ENCODE data around the gene WDR37. TPM values are rescaled to one million over a fixed set of nuclear protein-coding genes. Genes with fewer than 3 reads are reported as not detected.

The WDR37 gene
- total RNA-seq, 1 experiment from 2014 or later = 4.5 TPM

- no peaks in the 10 kb centered on the region for H3K79me2 ChIP-seq (ENCODE audit: low read length)
- H3K27ac ChIP-seq (ENCODE audit: low read length) = no peak overlapping the region
- no peak overlapping the region for H3K4me2 ChIP-seq (ENCODE audit: low read length)
- H3K9me3 ChIP-seq (ENCODE audit: low read length) = no peaks in the 10 kb centered on the region
- DNase-seq (no peak), ATAC-seq (no peak)
- no peak overlapping the region for H3K4me3 ChIP-seq (ENCODE audit: low read length)
- H2AFZ ChIP-seq (ENCODE audit: low read length) = no peak overlapping the region
- intact Hi-C loops (cut with micrococcal nuclease) = no loop called here
- CTCF ChIA-PET = no interaction called here
- TF ChIP-seq CTCF (conservative IDR thresholded peaks at IDR 0.05; ENCODE audit: low read depth, low read length) (no peak), EZH2 (IDR thresholded peaks at IDR 0.05; ENCODE audit: low read length, unreplicated experiment) (no peak), EZH2phosphoT487 (IDR thresholded peaks at IDR 0.05; ENCODE audit: borderline replicate concordance, low read length) (no peak)
- H3K9me2 ChIP-seq (replicated peaks; ENCODE audit: low read length) = no peaks in the 10 kb centered on the region
- no peaks in the 10 kb centered on the region for H3K36me3 ChIP-seq (ENCODE audit: low read depth, low read length)
- POLR2A ChIA-PET (ENCODE audit: unreplicated experiment) = no interaction called here
- no TSS peak for BruUV-seq (replicated peaks)
- no peaks in the 10 kb centered on the region for H4K20me1 ChIP-seq (ENCODE audit: low read length)
- no peaks in the 10 kb centered on the region for H3F3A ChIP-seq (ENCODE audit: low read length, unreplicated experiment)
- H3K4me1 ChIP-seq (ENCODE audit: insufficient read depth, low read length) = no peaks in the 10 kb centered on the region
- H3K9ac ChIP-seq (ENCODE audit: low read length) = no peak overlapping the region
- no peaks in the 10 kb centered on the region for H3K27me3 ChIP-seq (ENCODE audit: low read length)
Measured at GRCh38 chr10:1133495-1134045, 77.4 kb downstream of the WDR37 start.

GRCh38 chr10:1134156-1134555 is 78.0 kb downstream of the WDR37 start:
- Histone ChIP-seq H3K27ac (ENCODE audit: low read length) (no peak overlapping the region), H3K36me3 (ENCODE audit: low read depth, low read length) (no peaks in the 10 kb centered on the region), H3K4me3 (ENCODE audit: low read length) (no peak overlapping the region), H3K9me3 (ENCODE audit: low read length) (no peaks in the 10 kb centered on the region), H3K27me3 (ENCODE audit: low read length) (no peaks in the 10 kb centered on the region), H3K4me2 (ENCODE audit: low read length) (no peak overlapping the region), H3K9ac (ENCODE audit: low read length) (no peak overlapping the region), H3K4me1 (ENCODE audit: insufficient read depth, low read length) (no peaks in the 10 kb centered on the region), H3K79me2 (ENCODE audit: low read length) (no peaks in the 10 kb centered on the region), H3F3A (ENCODE audit: low read length, unreplicated experiment) (no peaks in the 10 kb centered on the region), H4K20me1 (ENCODE audit: low read length) (no peaks in the 10 kb centered on the region), H2AFZ (ENCODE audit: low read length) (no peak overlapping the region), H3K9me2 (replicated peaks; ENCODE audit: low read length) (no peaks in the 10 kb centered on the region)
- no TSS peak for BruUV-seq (replicated peaks)
- DNase-seq = no peak
- ChIA-PET CTCF (no interaction called here), POLR2A (ENCODE audit: unreplicated experiment) (no interaction called here)
- intact Hi-C loops (cut with micrococcal nuclease) = no loop called here
- no peak for TF ChIP-seq CTCF (conservative IDR thresholded peaks at IDR 0.05; ENCODE audit: low read depth, low read length)
- no peak for TF ChIP-seq EZH2 (IDR thresholded peaks at IDR 0.05; ENCODE audit: low read length, unreplicated experiment)
- no peak for TF ChIP-seq EZH2phosphoT487 (IDR thresholded peaks at IDR 0.05; ENCODE audit: borderline replicate concordance, low read length)
- no peak for ATAC-seq

GRCh38 chr10:1136268-1136667 is 80.1 kb downstream of the WDR37 start:
- H3K9ac ChIP-seq (ENCODE audit: low read length) = no peak overlapping the region
- H3K4me1 ChIP-seq (ENCODE audit: insufficient read depth, low read length) = no peaks in the 10 kb centered on the region
- no peaks in the 10 kb centered on the region for H3K79me2 ChIP-seq (ENCODE audit: low read length)
- no peak overlapping the region for H3K27ac ChIP-seq (ENCODE audit: low read length)
- H3K9me2 ChIP-seq (replicated peaks; ENCODE audit: low read length) = no peaks in the 10 kb centered on the region
- BruUV-seq (replicated peaks) = no TSS peak
- no peaks in the 10 kb centered on the region for H3K9me3 ChIP-seq (ENCODE audit: low read length)
- CTCF ChIA-PET = no interaction called here
- H3K4me3 ChIP-seq (ENCODE audit: low read length) = no peak overlapping the region
- ATAC-seq = no peak
- no peak overlapping the region for H3K4me2 ChIP-seq (ENCODE audit: low read length)
- peaks cover 15% of the 10 kb centered on the region; the same call in 1 of the 2 replicates for H3K27me3 ChIP-seq (ENCODE audit: low read length)
- intact Hi-C loops (cut with micrococcal nuclease) = no loop called here
- POLR2A ChIA-PET (ENCODE audit: unreplicated experiment) = no interaction called here
- no peaks in the 10 kb centered on the region for H3F3A ChIP-seq (ENCODE audit: low read length, unreplicated experiment)
- H4K20me1 ChIP-seq (ENCODE audit: low read length) = no peaks in the 10 kb centered on the region
- no peak for DNase-seq
- no peaks in the 10 kb centered on the region for H3K36me3 ChIP-seq (ENCODE audit: low read depth, low read length)
- TF ChIP-seq EZH2phosphoT487 (IDR thresholded peaks at IDR 0.05; ENCODE audit: borderline replicate concordance, low read length) = no peak
- TF ChIP-seq CTCF (conservative IDR thresholded peaks at IDR 0.05; ENCODE audit: low read depth, low read length) = no peak
- no peak for TF ChIP-seq EZH2 (IDR thresholded peaks at IDR 0.05; ENCODE audit: low read length, unreplicated experiment)
- H2AFZ ChIP-seq (ENCODE audit: low read length) = no peak overlapping the region
